Keratinocyte (primary cell): ENCODE data around the gene NOP9.

Source experiments
- EZH2 ChIP-seq: IDR thresholded peaks from one replicate; pipeline ENCODE4 v1.6.1; 2012; ENCODE audit warnings: inconsistent platforms, mild to moderate bottlenecking, low read length, moderate library complexity
- TF ChIP-seq, protein P1 (sequence below), 3 experiments: IDR thresholded peaks in 1 of 3; conservative IDR thresholded peaks in 1 of 3; optimal IDR thresholded peaks in 1 of 3; 2 replicates in 2 of 3; 3 replicates in 1 of 3; pipeline versions ENCODE3 to v1.5.1; 2011; ENCODE audit warnings: low read length in 3 of 3, mild to moderate bottlenecking in 3 of 3, moderate library complexity in 2 of 3, control low read depth in 1 of 3, inconsistent platforms in 1 of 3; ENCODE audit not compliant: insufficient read depth in 2 of 3; ENCODE audit errors: extremely low read depth in 1 of 3

DNA sequence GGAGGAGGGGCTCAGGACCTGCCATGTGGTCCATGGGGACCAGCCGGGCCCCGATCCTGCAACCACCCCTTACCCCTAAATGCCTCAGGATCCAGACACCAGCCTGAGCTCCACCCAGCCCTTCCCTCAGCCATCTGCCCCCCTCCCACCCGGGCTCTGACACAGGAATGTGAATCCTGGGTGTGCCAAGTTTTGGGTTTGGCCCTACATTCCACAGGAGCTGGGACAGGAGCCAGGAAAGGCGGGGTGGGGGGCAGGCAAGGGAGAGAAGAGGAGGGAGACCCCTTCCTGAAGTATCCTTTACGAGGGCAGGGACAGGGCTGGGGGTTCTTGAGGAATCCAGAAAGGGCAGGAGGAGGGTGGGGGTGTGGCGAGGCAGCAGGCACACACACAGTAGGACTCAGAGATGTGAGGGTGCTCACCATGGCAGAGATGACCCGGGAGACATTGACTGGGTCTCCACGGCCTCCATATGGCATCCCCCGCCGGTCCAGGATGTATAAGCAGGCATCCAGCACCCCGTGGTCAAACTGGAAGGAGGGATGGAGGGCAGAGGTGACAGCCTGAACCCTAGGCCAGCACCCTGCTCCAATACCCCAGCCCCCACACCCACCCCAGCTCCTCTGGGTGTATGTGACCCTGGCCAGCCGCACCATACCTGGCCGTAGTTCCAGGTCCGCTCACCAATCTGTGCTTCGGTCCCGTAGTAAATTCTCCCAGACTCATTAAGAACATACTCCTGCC, 40.2 kb upstream of the NOP9 start:
- TF ChIP-seq, protein P1, sequence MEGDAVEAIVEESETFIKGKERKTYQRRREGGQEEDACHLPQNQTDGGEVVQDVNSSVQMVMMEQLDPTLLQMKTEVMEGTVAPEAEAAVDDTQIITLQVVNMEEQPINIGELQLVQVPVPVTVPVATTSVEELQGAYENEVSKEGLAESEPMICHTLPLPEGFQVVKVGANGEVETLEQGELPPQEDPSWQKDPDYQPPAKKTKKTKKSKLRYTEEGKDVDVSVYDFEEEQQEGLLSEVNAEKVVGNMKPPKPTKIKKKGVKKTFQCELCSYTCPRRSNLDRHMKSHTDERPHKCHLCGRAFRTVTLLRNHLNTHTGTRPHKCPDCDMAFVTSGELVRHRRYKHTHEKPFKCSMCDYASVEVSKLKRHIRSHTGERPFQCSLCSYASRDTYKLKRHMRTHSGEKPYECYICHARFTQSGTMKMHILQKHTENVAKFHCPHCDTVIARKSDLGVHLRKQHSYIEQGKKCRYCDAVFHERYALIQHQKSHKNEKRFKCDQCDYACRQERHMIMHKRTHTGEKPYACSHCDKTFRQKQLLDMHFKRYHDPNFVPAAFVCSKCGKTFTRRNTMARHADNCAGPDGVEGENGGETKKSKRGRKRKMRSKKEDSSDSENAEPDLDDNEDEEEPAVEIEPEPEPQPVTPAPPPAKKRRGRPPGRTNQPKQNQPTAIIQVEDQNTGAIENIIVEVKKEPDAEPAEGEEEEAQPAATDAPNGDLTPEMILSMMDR (optimal IDR thresholded peaks at IDR 0.05 in 1 of 3, IDR thresholded peaks at IDR 0.05 in 1 of 3, conservative IDR thresholded peaks at IDR 0.05 in 1 of 3; ENCODE audit: extremely low read depth in 1 of 3, insufficient read depth in 2 of 3, low read length in 3 of 3) = no peak
- TF ChIP-seq EZH2 = no peak
